ENCODE measurements around the gene PRKCQ.

PRKCQ gene

DNA sequence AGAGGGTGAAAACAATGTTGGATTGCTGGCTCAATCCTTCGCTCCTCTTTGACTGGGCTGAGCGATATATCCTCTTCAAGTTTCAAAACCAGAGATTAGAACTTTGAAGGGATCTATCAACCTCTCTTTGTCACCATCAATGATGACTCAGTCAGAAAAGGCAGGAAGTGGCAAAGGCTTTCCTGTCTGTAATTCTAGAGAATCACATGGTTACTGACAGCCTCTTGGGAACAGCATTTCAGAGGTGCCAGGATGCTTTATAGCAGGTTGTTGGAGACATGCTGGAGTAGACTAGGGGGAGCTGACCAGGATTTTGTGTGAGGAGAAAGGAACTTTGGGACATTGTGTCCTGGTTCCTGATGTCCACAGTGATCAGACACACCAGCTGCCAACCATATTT, 81.3 kb downstream of the PRKCQ start:
- Mint-ChIP-seq H3K27ac (peak overlapping the region; percentile 54), H3K4me1 (ENCODE audit: low read depth) (peaks cover 37% of the 10 kb centered on the region), H3K27me3 (no peaks in the 10 kb centered on the region), H3K36me3 (ENCODE audit: low read depth) (no peaks in the 10 kb centered on the region), H3K4me3 (no peak overlapping the region), H3K9me3 (no peaks in the 10 kb centered on the region)
- intact Hi-C loops (cut with micrococcal nuclease), result no loop called here

DNA sequence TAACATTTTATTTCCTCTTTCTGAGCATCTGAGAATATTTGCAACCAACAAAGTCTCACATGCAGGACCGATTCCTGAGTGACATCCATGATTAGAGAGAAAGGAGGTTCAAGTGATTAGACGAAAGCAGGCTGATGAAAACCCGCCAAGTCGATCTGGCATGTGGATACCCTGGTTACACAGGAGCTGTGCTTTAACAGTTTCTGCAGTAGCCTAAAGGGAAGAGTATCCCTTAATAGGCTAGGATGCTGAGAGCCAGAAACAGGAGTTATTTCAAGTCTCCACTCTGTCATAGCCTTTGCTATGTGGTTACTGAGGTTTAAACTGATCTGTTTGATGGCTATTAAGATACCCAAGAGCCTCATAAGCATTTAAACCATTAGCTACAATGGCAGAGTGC, 82.5 kb downstream of the PRKCQ start:
- intact Hi-C loops (cut with micrococcal nuclease), result no loop called here
- Mint-ChIP-seq H3K4me1 (ENCODE audit: low read depth) (peaks cover 28% of the 10 kb centered on the region), H3K36me3 (ENCODE audit: low read depth) (no peaks in the 10 kb centered on the region), H3K9me3 (no peaks in the 10 kb centered on the region), H3K27ac (no peak overlapping the region), H3K4me3 (no peak overlapping the region), H3K27me3 (no peaks in the 10 kb centered on the region)

- H3K27me3 Mint-ChIP-seq, result no peaks in the 10 kb centered on the region
- H3K36me3 Mint-ChIP-seq (ENCODE audit: low read depth), result no peaks in the 10 kb centered on the region
- no peaks in the 10 kb centered on the region for H3K9me3 Mint-ChIP-seq
- H3K4me1 Mint-ChIP-seq (ENCODE audit: low read depth), result peaks cover 31% of the 10 kb centered on the region
- H3K4me3 Mint-ChIP-seq, result no peak overlapping the region
- intact Hi-C loops (cut with micrococcal nuclease), result no loop called here
- H3K27ac Mint-ChIP-seq, result no peak overlapping the region
These were observed 85.0 kb downstream of the PRKCQ start for GRCh38 chr10:6494936-6495592.

GRCh38 chr10:6494442-6494819, 85.6 kb downstream of the PRKCQ start:
- H3K27me3 Mint-ChIP-seq, result no peaks in the 10 kb centered on the region
- no peaks in the 10 kb centered on the region for H3K36me3 Mint-ChIP-seq (ENCODE audit: low read depth)
- no peak overlapping the region for H3K4me3 Mint-ChIP-seq
- H3K9me3 Mint-ChIP-seq, result no peaks in the 10 kb centered on the region
- intact Hi-C loops (cut with micrococcal nuclease), result no loop called here
- H3K27ac Mint-ChIP-seq, result no peak overlapping the region
- peaks cover 31% of the 10 kb centered on the region for H3K4me1 Mint-ChIP-seq (ENCODE audit: low read depth)

DNA sequence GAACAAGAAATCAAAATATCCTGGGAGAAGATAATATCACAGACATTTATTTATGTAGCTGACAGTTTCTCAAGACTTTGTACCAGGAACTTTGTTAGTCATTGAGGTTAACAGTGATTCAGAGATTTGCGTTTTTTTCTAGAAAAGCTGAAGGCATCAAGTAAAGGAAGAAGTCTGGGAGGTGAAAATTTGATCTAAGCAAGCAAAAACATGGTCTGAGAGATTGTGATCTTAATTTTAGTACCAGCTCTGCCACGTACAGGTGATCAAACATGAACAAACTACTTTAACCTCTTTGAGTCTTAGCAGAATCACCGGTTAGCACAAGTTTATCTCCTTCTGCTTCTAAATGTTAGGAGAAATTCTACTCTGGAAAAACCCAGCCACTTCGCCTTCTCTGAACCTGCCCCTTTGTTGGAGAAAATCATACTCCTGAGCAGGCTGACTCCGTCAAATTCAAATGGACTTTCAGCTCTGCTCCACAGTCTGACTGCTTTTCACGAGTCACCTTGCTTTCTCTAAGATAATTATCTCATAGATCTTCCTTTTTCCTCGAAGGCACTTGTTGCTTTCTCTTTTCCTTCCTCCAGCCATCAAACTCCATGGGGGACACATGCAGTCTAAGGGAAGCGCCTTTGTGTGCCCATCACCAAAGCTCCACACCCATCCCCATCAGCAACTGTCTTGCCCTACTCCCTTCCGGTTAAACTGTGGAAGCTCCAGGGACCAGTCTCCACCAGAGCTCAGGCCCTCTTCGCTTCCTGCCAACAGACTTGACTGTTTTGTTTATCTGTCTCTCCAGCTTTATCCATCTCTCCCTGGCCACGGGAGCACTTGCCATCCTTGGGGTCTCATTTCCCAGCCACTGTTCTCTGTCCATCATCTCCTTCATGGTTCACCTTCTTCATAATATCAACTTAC, 86.3 kb downstream of the PRKCQ start:
- Mint-ChIP-seq H3K36me3 (ENCODE audit: low read depth) (no peaks in the 10 kb centered on the region), H3K9me3 (no peaks in the 10 kb centered on the region), H3K27me3 (no peaks in the 10 kb centered on the region), H3K4me1 (ENCODE audit: low read depth) (peaks cover 26% of the 10 kb centered on the region), H3K4me3 (no peak overlapping the region), H3K27ac (no peak overlapping the region)
- intact Hi-C loops (cut with micrococcal nuclease), result no loop called here

DNA sequence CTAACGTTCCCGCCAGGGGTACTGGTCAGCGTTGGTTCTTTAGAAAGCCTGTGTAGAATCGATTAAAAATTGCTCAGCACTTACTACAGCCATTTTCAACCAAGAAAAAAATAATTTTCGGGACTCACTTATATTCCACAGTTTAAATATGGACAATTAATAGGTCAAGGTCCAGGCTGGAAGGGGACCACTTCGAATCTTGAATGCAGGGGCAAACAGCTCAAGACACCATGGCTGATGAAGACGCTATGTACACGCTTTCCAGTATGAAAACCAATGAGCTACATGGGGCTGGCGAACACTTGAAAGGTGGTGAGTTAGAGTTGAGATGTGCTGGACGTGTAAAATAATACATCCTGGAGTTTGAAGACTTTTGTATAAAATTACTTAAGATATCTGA, 87.2 kb downstream of the PRKCQ start:
- H3K4me1 Mint-ChIP-seq (ENCODE audit: low read depth), result peaks cover 17% of the 10 kb centered on the region
- no peaks in the 10 kb centered on the region for H3K9me3 Mint-ChIP-seq
- H3K36me3 Mint-ChIP-seq (ENCODE audit: low read depth), result no peaks in the 10 kb centered on the region
- H3K4me3 Mint-ChIP-seq, result no peak overlapping the region
- intact Hi-C loops (cut with micrococcal nuclease), result no loop called here
- H3K27me3 Mint-ChIP-seq, result no peaks in the 10 kb centered on the region
- H3K27ac Mint-ChIP-seq, result no peak overlapping the region

GRCh38 chr10:6491841-6492609, 88.1 kb downstream of the PRKCQ start:
- no peaks in the 10 kb centered on the region for H3K9me3 Mint-ChIP-seq
- intact Hi-C loops (cut with micrococcal nuclease), result no loop called here
- H3K27me3 Mint-ChIP-seq, result no peaks in the 10 kb centered on the region

DNA sequence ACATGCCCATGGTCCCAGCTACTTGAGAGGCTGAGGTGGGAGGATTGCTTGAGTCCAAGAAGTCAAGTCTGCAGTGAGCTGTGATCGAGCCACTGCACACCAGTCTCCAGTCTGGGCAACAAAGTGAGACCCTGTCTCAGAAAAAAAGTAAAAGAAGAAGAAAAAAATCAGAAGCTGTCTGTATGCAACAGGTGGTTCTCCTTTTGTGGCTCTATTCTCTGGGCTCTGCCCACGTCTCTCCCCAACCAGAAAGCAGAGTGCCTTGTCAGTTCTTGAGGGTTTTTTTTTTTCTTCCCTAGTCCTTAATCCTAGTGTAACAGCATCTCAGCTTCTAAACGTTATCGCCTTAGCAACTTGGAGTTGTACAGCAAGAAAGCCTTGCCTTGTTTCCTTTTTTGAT, 89.5 kb downstream of the PRKCQ start:
- no peak overlapping the region for H3K27ac Mint-ChIP-seq

More at GRCh38 chr10:6491841-6492609, 88.1 kb downstream of the PRKCQ start:
- Mint-ChIP-seq H3K27ac (no peak overlapping the region), H3K4me3 (no peak overlapping the region), H3K4me1 (ENCODE audit: low read depth) (peaks cover 17% of the 10 kb centered on the region), H3K36me3 (ENCODE audit: low read depth) (no peaks in the 10 kb centered on the region)

DNA sequence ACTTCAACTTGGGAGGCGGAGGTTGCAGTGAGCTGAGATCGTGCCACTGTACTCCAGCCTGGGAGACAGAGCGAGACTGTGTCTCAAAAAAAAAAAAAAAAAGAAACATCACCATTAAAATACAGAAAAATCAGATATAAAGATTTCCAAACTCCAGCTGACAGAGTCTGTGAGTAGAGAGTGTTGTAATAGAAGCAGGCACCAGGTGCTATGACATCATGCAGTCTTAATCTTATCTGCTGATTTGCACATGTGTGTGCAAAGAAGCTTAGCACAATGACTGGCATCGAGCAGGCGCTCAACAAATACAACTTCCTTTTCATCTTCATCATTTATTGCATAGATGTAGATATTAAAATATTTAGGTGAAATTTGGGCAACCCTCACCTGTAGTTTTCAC, 92.2 kb downstream of the PRKCQ start:
- H3K27me3 Mint-ChIP-seq, result no peaks in the 10 kb centered on the region
- peaks cover 31% of the 10 kb centered on the region for H3K4me1 Mint-ChIP-seq (ENCODE audit: low read depth)
- H3K36me3 Mint-ChIP-seq (ENCODE audit: low read depth), result no peaks in the 10 kb centered on the region
- H3K9me3 Mint-ChIP-seq, result no peaks in the 10 kb centered on the region
- H3K4me3 Mint-ChIP-seq, result no peak overlapping the region
- intact Hi-C loops (cut with micrococcal nuclease), result no loop called here
- no peak overlapping the region for H3K27ac Mint-ChIP-seq

More for the DNA sequence above, 89.5 kb downstream of the PRKCQ start:
- H3K36me3 Mint-ChIP-seq (ENCODE audit: low read depth), result no peaks in the 10 kb centered on the region
- no peaks in the 10 kb centered on the region for H3K27me3 Mint-ChIP-seq
- no peaks in the 10 kb centered on the region for H3K9me3 Mint-ChIP-seq
- H3K4me1 Mint-ChIP-seq (ENCODE audit: low read depth), result peaks cover 24% of the 10 kb centered on the region
- intact Hi-C loops (cut with micrococcal nuclease), result no loop called here
- H3K4me3 Mint-ChIP-seq, result no peak overlapping the region

DNA sequence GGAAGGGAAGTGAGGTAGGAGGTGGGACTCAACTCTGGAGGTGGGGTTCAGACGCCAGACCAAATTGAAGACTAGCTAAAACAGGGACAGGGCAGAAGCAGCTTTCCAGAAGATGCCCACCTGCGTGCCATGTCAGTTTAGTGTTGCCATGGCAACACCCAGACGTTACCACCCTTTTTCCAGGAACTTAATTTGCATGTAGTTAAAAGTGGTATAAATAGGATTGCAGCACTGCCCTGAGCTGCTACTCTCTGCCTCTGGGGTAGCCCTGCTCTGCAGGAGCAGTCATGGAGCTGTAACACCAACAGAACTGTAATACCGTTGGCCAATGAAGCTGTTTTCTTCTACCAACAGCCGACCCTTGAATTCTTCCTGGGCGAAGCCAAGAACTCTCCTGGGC, 93.8 kb downstream of the PRKCQ start:
- intact Hi-C loops (cut with micrococcal nuclease), result no loop called here
- Mint-ChIP-seq H3K36me3 (ENCODE audit: low read depth) (no peaks in the 10 kb centered on the region), H3K4me3 (no peak overlapping the region), H3K9me3 (no peaks in the 10 kb centered on the region), H3K27ac (no peak overlapping the region), H3K4me1 (ENCODE audit: low read depth) (peaks cover 37% of the 10 kb centered on the region), H3K27me3 (no peaks in the 10 kb centered on the region)

DNA sequence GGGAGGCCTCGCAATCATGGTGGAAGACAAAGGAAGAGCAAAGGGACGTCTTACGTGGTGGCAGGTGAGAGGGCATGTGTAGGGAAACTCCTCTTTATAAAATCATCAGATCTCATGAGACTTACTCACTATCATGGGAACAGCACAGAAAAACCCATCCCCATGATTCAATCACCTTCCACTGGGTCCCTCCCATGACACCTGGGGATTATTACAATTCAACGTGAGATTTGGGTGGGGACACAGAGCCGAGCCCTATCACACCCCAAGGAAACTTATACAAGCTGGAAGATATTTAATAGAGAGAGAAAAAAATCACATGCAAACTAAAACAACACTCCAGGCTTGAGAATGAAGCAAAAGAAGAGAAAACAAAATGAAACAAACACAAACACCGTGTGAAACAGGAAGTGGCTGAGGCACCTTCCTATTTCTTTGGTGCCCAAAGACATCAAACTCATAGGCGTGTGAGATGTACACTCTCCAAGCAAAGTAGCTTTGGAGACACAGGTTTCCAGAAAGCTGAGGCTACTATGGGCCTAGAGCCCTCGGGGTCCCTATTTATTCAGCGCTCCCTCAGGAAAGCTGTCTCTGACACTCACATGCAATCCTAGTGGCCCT, 97.2 kb downstream of the PRKCQ start:
- Mint-ChIP-seq H3K27ac (no peak overlapping the region), H3K27me3 (no peaks in the 10 kb centered on the region), H3K36me3 (ENCODE audit: low read depth) (no peaks in the 10 kb centered on the region), H3K4me1 (ENCODE audit: low read depth) (peaks cover 27% of the 10 kb centered on the region), H3K9me3 (no peaks in the 10 kb centered on the region), H3K4me3 (no peak overlapping the region)
- intact Hi-C loops (cut with micrococcal nuclease), result no loop called here

DNA sequence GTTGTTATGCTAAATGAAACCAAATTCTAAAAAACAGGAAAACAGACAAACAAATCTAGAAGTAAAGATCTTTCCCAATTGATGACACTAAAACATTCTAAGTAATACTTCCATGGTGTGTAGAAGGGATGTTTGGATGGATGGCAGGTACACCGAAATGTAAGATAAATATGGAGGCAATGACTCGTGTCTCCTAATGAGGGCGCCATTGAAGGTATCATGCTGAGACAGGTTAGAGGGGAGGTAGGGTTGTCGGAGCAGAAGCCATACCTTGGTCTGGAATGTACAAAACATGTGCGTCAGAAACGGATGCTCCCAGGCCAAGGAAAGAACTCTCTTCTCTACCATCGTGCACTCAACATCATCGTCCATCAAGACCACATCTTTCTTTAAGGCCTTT, 101.4 kb downstream of the PRKCQ start:
- no peaks in the 10 kb centered on the region for H3K27me3 Mint-ChIP-seq
- intact Hi-C loops (cut with micrococcal nuclease), result no loop called here
- H3K36me3 Mint-ChIP-seq (ENCODE audit: low read depth), result no peaks in the 10 kb centered on the region
- no peaks in the 10 kb centered on the region for H3K9me3 Mint-ChIP-seq
- H3K4me3 Mint-ChIP-seq, result no peak overlapping the region
- no peak overlapping the region for H3K27ac Mint-ChIP-seq
- H3K4me1 Mint-ChIP-seq (ENCODE audit: low read depth), result peaks cover 32% of the 10 kb centered on the region

DNA sequence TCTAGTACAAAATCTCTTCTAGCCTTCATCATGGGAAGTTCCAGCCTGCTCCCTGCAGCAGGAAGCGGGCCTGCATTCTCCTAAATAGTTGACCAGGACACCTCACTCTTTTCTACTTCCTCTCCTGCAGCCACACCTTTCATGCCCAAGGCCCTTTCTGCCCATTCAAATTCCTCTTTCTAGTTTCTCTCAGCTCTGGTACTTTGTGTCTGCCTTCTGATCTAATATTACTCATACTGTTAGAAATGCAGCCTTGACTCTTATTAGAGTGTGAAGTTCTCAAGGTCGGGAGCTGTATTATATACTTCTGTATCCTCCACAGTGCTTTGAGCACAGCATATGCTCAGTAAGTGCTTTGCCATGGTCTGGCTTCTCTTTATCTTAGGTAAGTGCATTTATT, 103.1 kb downstream of the PRKCQ start:
- intact Hi-C loops (cut with micrococcal nuclease), result no loop called here
- Mint-ChIP-seq H3K4me3 (no peak overlapping the region), H3K36me3 (ENCODE audit: low read depth) (no peaks in the 10 kb centered on the region), H3K9me3 (no peaks in the 10 kb centered on the region), H3K27ac (no peak overlapping the region), H3K4me1 (ENCODE audit: low read depth) (peaks cover 28% of the 10 kb centered on the region), H3K27me3 (no peaks in the 10 kb centered on the region)

GRCh38 chr10:6474871-6475270, 105.2 kb downstream of the PRKCQ start:
- Mint-ChIP-seq H3K27ac (no peak overlapping the region), H3K4me1 (ENCODE audit: low read depth) (peaks cover 36% of the 10 kb centered on the region), H3K36me3 (ENCODE audit: low read depth) (no peaks in the 10 kb centered on the region), H3K4me3 (no peak overlapping the region), H3K9me3 (no peaks in the 10 kb centered on the region), H3K27me3 (peaks cover 3% of the 10 kb centered on the region)
- intact Hi-C loops (cut with micrococcal nuclease), result no loop called here

All from dendritic cell treated with granulocyte-macrophage colony-stimulating factor and Interleukin-4, amounts not matched to agents 40 ng/mL and 50 ng/mL, for 4 days (primary cell).